ENCODE data around the gene CASP5.
"Not testable (repeated sequence)": the region's sequence is repeated elsewhere in the genome, so short reads cannot be mapped to it uniquely, and the experiment has no call there.

CASP5 gene

DNA sequence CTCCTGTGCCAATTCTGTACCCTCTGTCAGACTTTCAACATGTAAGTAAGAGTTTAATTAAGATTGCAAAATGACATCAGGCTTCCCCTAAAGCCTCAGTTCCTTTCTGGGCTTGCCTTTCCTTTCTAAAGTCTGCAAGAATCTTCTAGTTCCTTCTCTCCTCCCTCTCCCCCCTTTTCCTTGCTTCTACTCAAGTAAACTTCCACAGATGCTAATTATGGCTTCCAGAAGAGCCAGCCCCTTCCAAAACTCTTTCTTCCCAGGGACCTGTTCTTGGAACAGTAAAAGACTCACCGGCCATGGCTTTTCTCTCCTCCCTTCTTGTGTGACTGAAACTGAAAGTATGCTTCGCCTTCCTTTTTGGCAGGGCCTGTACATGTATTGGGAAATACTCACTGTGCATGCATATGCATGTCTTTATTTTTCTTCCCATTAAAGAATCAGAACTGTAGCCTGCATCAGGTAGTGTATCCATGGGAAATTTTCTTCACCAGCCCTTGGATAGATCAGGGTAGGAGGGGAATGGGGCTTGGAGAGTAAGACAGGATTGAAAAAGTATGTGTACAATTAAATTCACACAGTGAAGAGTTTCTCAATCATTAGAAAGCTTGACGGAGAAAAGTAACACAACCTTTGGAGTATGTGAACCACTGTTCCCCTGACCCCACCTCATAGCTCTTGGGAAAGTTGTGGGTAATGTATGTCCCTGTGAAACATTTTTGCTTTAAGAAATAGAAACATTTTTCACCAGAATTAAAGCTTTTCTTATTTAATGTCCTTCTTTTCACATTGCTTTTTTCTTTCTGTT lies 12.0 kb upstream of the CASP5 start, which contains the start of gene CASP1:
TSS of gene CASP1 (minus strand) at position 332 of the 808 bp plus-strand sequence. CDS start at position 301, 31 bp downstream.
- H3K4me1 ChIP-seq (ENCODE audit: insufficient read depth, low read length) = peaks cover 43% of the 10 kb centered on the region
- peak; percentile 89 for ATAC-seq (ENCODE audit: insufficient read depth, low read depth)
- H3K9ac ChIP-seq (ENCODE audit: low read depth, low read length) = peak within 1 kb of the TSS; percentile 62
- H3K4me3 ChIP-seq (ENCODE audit: low read depth in 1 of 2, low read length in 2 of 2) = peak within 1 kb of the TSS; percentile 20 to 53; a peak in 3 of 4 replicates
- peaks cover 13% of the 10 kb centered on the region for H3K36me3 ChIP-seq (ENCODE audit: insufficient read depth, low read length)
- peak within 1 kb of the TSS; percentile 70 for H2AFZ ChIP-seq (ENCODE audit: low read depth, low read length)
- no peaks in the 10 kb centered on the region for H3K27me3 ChIP-seq (ENCODE audit: insufficient read depth, low read length, poor library complexity)
- H3K27ac ChIP-seq (ENCODE audit: low read length) = peak within 1 kb of the TSS; percentile 93
- DNase-seq = peak; percentile 65
- TF ChIP-seq, protein P1, sequence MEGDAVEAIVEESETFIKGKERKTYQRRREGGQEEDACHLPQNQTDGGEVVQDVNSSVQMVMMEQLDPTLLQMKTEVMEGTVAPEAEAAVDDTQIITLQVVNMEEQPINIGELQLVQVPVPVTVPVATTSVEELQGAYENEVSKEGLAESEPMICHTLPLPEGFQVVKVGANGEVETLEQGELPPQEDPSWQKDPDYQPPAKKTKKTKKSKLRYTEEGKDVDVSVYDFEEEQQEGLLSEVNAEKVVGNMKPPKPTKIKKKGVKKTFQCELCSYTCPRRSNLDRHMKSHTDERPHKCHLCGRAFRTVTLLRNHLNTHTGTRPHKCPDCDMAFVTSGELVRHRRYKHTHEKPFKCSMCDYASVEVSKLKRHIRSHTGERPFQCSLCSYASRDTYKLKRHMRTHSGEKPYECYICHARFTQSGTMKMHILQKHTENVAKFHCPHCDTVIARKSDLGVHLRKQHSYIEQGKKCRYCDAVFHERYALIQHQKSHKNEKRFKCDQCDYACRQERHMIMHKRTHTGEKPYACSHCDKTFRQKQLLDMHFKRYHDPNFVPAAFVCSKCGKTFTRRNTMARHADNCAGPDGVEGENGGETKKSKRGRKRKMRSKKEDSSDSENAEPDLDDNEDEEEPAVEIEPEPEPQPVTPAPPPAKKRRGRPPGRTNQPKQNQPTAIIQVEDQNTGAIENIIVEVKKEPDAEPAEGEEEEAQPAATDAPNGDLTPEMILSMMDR (IDR thresholded peaks at IDR 0.05; ENCODE audit: borderline replicate concordance, extremely low read depth, low read length, poor library complexity, severe bottlenecking) = no peak
- no peak for TF ChIP-seq EZH2 (IDR thresholded peaks at IDR 0.05; ENCODE audit: borderline replicate concordance, low read depth, low read length, severe bottlenecking)
- H3K9me3 ChIP-seq (ENCODE audit: insufficient read depth, low read length, severe bottlenecking) = no peaks in the 10 kb centered on the region
- H3K4me2 ChIP-seq (ENCODE audit: insufficient read depth, low read length) = peak within 1 kb of the TSS; percentile 59
- H4K20me1 ChIP-seq (ENCODE audit: insufficient read depth, low read length) = no peaks in the 10 kb centered on the region
- H3K79me2 ChIP-seq (ENCODE audit: insufficient read depth, low read length) = peaks cover 6% of the 10 kb centered on the region; the same call in 1 of the 2 replicates

DNA sequence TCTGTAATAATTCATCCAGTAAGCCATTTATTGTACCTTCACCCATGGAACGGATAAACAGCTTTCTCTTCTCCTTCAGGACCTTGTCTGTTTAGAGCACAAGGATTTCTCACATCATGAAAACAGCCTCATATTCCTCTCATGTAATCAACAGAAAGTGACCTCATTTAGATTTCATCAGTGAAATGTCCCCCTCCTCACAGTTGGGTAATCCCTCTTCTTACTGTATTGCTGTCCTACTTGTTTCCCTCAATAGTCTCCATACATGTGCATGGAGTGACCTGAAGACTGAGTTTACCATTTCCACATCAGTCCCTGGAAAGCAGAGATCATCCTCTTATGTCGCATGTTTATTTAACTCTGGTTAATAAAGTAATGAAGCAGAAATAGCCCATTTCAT lies 11.4 kb upstream of the CASP5 start:
- H2AFZ ChIP-seq (ENCODE audit: low read depth, low read length) = peak overlapping the region; percentile 67
- not testable (repeated sequence) for H3K79me2 ChIP-seq (ENCODE audit: insufficient read depth, low read length); H3K27me3 ChIP-seq (ENCODE audit: insufficient read depth, low read length, poor library complexity); H4K20me1 ChIP-seq (ENCODE audit: insufficient read depth, low read length); H3K9me3 ChIP-seq (ENCODE audit: insufficient read depth, low read length, severe bottlenecking); DNase-seq
- H3K36me3 ChIP-seq (ENCODE audit: insufficient read depth, low read length) = peaks cover 19% of the 10 kb centered on the region
- ATAC-seq (ENCODE audit: insufficient read depth, low read depth) = peak; percentile 15; the same call in 2 of the 3 replicates
- H3K4me1 ChIP-seq (ENCODE audit: insufficient read depth, low read length) = peaks cover 43% of the 10 kb centered on the region
- peak overlapping the region; percentile 93 for H3K27ac ChIP-seq (ENCODE audit: low read length)
- peak overlapping the region; percentile 59 for H3K4me2 ChIP-seq (ENCODE audit: insufficient read depth, low read length)
- H3K4me3 ChIP-seq (ENCODE audit: low read depth in 1 of 2, low read length in 2 of 2) = peak overlapping the region; percentile 20 to 53; a peak in 3 of 4 replicates
- peak overlapping the region; percentile 62 for H3K9ac ChIP-seq (ENCODE audit: low read depth, low read length)

DNA sequence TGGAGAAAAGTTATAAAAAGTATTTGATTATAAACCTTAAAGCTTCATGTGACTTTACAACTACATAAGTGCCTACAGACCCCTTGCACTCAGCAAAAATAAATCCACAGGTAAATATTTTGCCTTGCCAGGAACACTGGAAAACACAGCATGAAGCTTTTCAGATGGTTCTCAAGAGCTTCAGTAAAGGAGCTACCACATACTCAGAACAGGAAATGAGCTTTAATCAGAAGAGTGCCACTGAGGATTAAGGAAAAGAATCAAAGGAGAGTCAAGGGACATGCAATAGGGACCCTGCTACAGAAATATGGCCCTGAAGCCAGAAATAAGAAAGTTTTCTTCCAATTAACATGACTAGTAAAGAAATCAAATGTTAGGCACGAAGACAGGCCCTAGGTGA lies 10.8 kb upstream of the CASP5 start:
- DNase-seq (no peak), ATAC-seq (ENCODE audit: insufficient read depth, low read depth) (peak; percentile 54)
- Histone ChIP-seq H3K4me3 (ENCODE audit: low read depth in 1 of 2, low read length in 2 of 2) (peak overlapping the region in 1 of 2 experiments; percentile 53; a peak in 2 of 4 replicates), H3K27me3 (ENCODE audit: insufficient read depth, low read length, poor library complexity) (no peaks in the 10 kb centered on the region), H3K79me2 (ENCODE audit: insufficient read depth, low read length) (peaks cover 6% of the 10 kb centered on the region; the same call in 1 of the 2 replicates), H3K4me1 (ENCODE audit: insufficient read depth, low read length) (peaks cover 43% of the 10 kb centered on the region), H2AFZ (ENCODE audit: low read depth, low read length) (0 out of 2 replicates have a peak overlapping the region, but pooled peaks have one; percentile 13), H3K9me3 (ENCODE audit: insufficient read depth, low read length, severe bottlenecking) (no peaks in the 10 kb centered on the region), H3K4me2 (ENCODE audit: insufficient read depth, low read length) (peak overlapping the region; percentile 59), H3K9ac (ENCODE audit: low read depth, low read length) (peak overlapping the region; percentile 62; the same call in 1 of the 2 replicates), H4K20me1 (ENCODE audit: insufficient read depth, low read length) (no peaks in the 10 kb centered on the region), H3K36me3 (ENCODE audit: insufficient read depth, low read length) (peaks cover 26% of the 10 kb centered on the region), H3K27ac (ENCODE audit: low read length) (peak overlapping the region; percentile 93)
- no peak for TF ChIP-seq EZH2 (IDR thresholded peaks at IDR 0.05; ENCODE audit: borderline replicate concordance, low read depth, low read length, severe bottlenecking)
- TF ChIP-seq, protein P1 (IDR thresholded peaks at IDR 0.05; ENCODE audit: borderline replicate concordance, extremely low read depth, low read length, poor library complexity, severe bottlenecking) = no peak

DNA sequence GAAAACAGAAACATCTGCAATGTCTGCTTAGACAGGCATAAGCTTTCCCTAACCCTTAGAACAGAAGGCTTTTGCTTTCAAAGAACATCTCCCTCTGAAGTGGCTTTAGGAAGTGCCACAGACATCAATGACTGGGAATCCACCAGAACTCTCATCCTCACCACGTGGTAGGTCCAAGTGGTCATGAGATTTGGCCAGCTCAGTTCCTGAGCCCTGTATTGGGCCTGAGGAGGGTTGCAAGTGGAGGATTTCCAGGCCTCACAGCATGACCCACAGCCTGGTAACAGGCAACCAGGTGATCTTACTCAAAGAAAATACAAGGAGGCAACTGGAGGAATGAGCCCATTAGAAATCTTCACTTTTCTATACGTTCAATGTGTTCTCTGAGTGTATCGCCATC lies 10.4 kb upstream of the CASP5 start:
- TF ChIP-seq EZH2 (IDR thresholded peaks at IDR 0.05; ENCODE audit: borderline replicate concordance, low read depth, low read length, severe bottlenecking) = no peak
- TF ChIP-seq, protein P1 (IDR thresholded peaks at IDR 0.05; ENCODE audit: borderline replicate concordance, extremely low read depth, low read length, poor library complexity, severe bottlenecking) = no peak
- peak; percentile 55 for ATAC-seq (ENCODE audit: insufficient read depth, low read depth)
- H3K27ac ChIP-seq (ENCODE audit: low read length) = peak overlapping the region; percentile 93
- H3K27me3 ChIP-seq (ENCODE audit: insufficient read depth, low read length, poor library complexity) = no peaks in the 10 kb centered on the region
- peaks cover 29% of the 10 kb centered on the region for H3K36me3 ChIP-seq (ENCODE audit: insufficient read depth, low read length)
- peak overlapping the region; percentile 62 for H3K9ac ChIP-seq (ENCODE audit: low read depth, low read length)
- peaks cover 43% of the 10 kb centered on the region for H3K4me1 ChIP-seq (ENCODE audit: insufficient read depth, low read length)
- peak overlapping the region; percentile 67 for H2AFZ ChIP-seq (ENCODE audit: low read depth, low read length)
- H3K9me3 ChIP-seq (ENCODE audit: insufficient read depth, low read length, severe bottlenecking) = no peaks in the 10 kb centered on the region
- DNase-seq = no peak
- H3K4me3 ChIP-seq (ENCODE audit: low read depth in 1 of 2, low read length in 2 of 2) = peak overlapping the region in 1 of 2 experiments; percentile 48; a peak in 2 of 4 replicates
- H3K4me2 ChIP-seq (ENCODE audit: insufficient read depth, low read length) = peak overlapping the region; percentile 59
- peaks cover 6% of the 10 kb centered on the region; the same call in 1 of the 2 replicates for H3K79me2 ChIP-seq (ENCODE audit: insufficient read depth, low read length)
- H4K20me1 ChIP-seq (ENCODE audit: insufficient read depth, low read length) = no peaks in the 10 kb centered on the region

Measured in DND-41 (cell line).